RWPE2 (cell line): ENCODE results near the gene SF3B6.

Experiments used
- ATAC-seq: fragments of 200-7000 bp; cut with Tn5 transposase; 3 replicates; pipeline ENCODE4 v1.9.1; 2021; ENCODE audit warnings: low read depth
- DNase-seq: peaks from one replicate; pipeline ENCODE4 v3.0.0-alpha.2; 2020; ENCODE audit warnings: low spot score
- H3K27ac ChIP-seq: fragments of 450-650 bp; 2 replicates; pipeline ENCODE4 v1.5.1; 2017; ENCODE audit warnings: mild to moderate bottlenecking; ENCODE audit not compliant: poor library complexity, severe bottlenecking
- H3K27me3 ChIP-seq: fragments of 250-450 bp; sonication (Bioruptor Pico); 2 replicates; pipeline ENCODE4 v1.5.1; 2021; ENCODE audit warnings: mild to moderate bottlenecking, moderate library complexity; ENCODE audit not compliant: insufficient read depth, poor library complexity, severe bottlenecking
- H3K36me3 ChIP-seq: fragments of 250-450 bp; sonication (Bioruptor Pico); 2 replicates; pipeline ENCODE4 v1.5.1; 2020; ENCODE audit warnings: low read depth, mild to moderate bottlenecking, moderate library complexity
- H3K4me1 ChIP-seq: fragments of 250-450 bp; sonication (Bioruptor Pico); 2 replicates; pipeline ENCODE4 v1.5.1; 2021; ENCODE audit warnings: mild to moderate bottlenecking, moderate library complexity; ENCODE audit not compliant: insufficient read depth, poor library complexity, severe bottlenecking
- H3K4me3 ChIP-seq: fragments of 250-450 bp; sonication (Bioruptor Pico); 2 replicates; pipeline ENCODE4 v1.5.1; 2021; ENCODE audit warnings: mild to moderate bottlenecking, moderate library complexity; ENCODE audit not compliant: severe bottlenecking
- H3K9me3 ChIP-seq: fragments of 250-450 bp; sonication (Bioruptor Pico); 2 replicates; pipeline ENCODE4 v1.5.1; 2021; ENCODE audit warnings: mild to moderate bottlenecking, moderate library complexity; ENCODE audit not compliant: severe bottlenecking
- CTCF ChIP-seq: fragments of 450-650 bp; IDR thresholded peaks from one replicate; pipeline ENCODE4 v1.5.1; 2017; ENCODE audit warnings: mild to moderate bottlenecking, moderate library complexity; ENCODE audit not compliant: poor library complexity, severe bottlenecking

SF3B6 gene

GRCh38 chr2:24020244-24020643 is 55.9 kb downstream of the SF3B6 start:
- Histone ChIP-seq H3K4me3 (no peak overlapping the region), H3K27me3 (no peaks in the 10 kb centered on the region), H3K4me1 (peaks cover 12% of the 10 kb centered on the region), H3K27ac (no peak overlapping the region), H3K9me3 (no peaks in the 10 kb centered on the region), H3K36me3 (no peaks in the 10 kb centered on the region; the same call in 1 of the 2 replicates)
- TF ChIP-seq CTCF = no peak
- no peak for DNase-seq
- ATAC-seq = no peak

- TF ChIP-seq CTCF = no peak
- no peaks in the 10 kb centered on the region for H3K9me3 ChIP-seq
- H3K4me3 ChIP-seq = no peak overlapping the region
- DNase-seq (no peak), ATAC-seq (no peak)
- no peak overlapping the region for H3K27ac ChIP-seq
- peaks cover 17% of the 10 kb centered on the region for H3K4me1 ChIP-seq
- H3K36me3 ChIP-seq = no peaks in the 10 kb centered on the region
- no peaks in the 10 kb centered on the region for H3K27me3 ChIP-seq
Observed at GRCh38 chr2:24019729-24020128, 56.4 kb downstream of the SF3B6 start.

GRCh38 chr2:24018241-24018640 is 57.9 kb downstream of the SF3B6 start:
- DNase-seq (no peak), ATAC-seq (no peak)
- peaks cover 22% of the 10 kb centered on the region for H3K4me1 ChIP-seq
- H3K27ac ChIP-seq = no peak overlapping the region
- no peaks in the 10 kb centered on the region for H3K27me3 ChIP-seq
- no peaks in the 10 kb centered on the region for H3K9me3 ChIP-seq
- no peaks in the 10 kb centered on the region for H3K36me3 ChIP-seq
- H3K4me3 ChIP-seq = no peak overlapping the region
- TF ChIP-seq CTCF = no peak

- H3K27ac ChIP-seq = no peak overlapping the region
- H3K4me3 ChIP-seq = no peak overlapping the region
- no peaks in the 10 kb centered on the region for H3K27me3 ChIP-seq
- H3K9me3 ChIP-seq = no peaks in the 10 kb centered on the region
- H3K4me1 ChIP-seq = peaks cover 22% of the 10 kb centered on the region
- DNase-seq (no peak), ATAC-seq (no peak)
- H3K36me3 ChIP-seq = no peaks in the 10 kb centered on the region
- no peak for TF ChIP-seq CTCF
Observed at GRCh38 chr2:24017711-24018110, 58.4 kb downstream of the SF3B6 start.
